Suppressor macrophage (primary cell): Measurements from ENCODE around the gene OCRL.

Experiments
- DNase-seq, 4 experiments: peaks; one replicate each; pipeline ENCODE4 v3.0.0-alpha.2; 2020 to 2022

The OCRL gene

GRCh38 chrX:129637217-129638109 lies 97.4 kb downstream of the OCRL start:
- peak; percentile 67 to 82 (median 74) for DNase-seq

GRCh38 chrX:129638917-129639316 lies 98.9 kb downstream of the OCRL start:
- DNase-seq: no peak

GRCh38 chrX:129640737-129641136 lies 100.7 kb downstream of the OCRL start:
- DNase-seq: peak; percentile 35 to 68 (median 63)

GRCh38 chrX:129641469-129641868 lies 101.4 kb downstream of the OCRL start:
- peak in 1 of 4 experiments; percentile 28 for DNase-seq

- peak in 3 of 4 experiments; percentile 15 to 39 (median 31) for DNase-seq
Observed at GRCh38 chrX:129641941-129642340, 101.9 kb downstream of the OCRL start.
